Thyroid gland (tissue), 4 donors: ENCODE data around the gene OR2AT4. TPM values are rescaled to one million over a fixed set of nuclear protein-coding genes. Genes with fewer than 3 reads are reported as not detected.

Source experiments
- DNase-seq, 2 donors: peaks; one replicate each; pipeline ENCODE4 v3.0.0-alpha.2; 2019
- H3K27ac ChIP-seq, 3 donors: fragments of 200-600 bp; sonication (generic); 1 replicate in 2 of 3; 2 replicates in 1 of 3; pipeline ENCODE4 v1.5.1; 2016 to 2019; ENCODE audit warnings: mild to moderate bottlenecking in 1 of 3, moderate library complexity in 1 of 3
- H3K27me3 ChIP-seq: fragments of 200-600 bp; sonication (generic); one replicate; pipeline ENCODE4 v1.5.1; 2019
- H3K36me3 ChIP-seq, 2 donors: fragments of 200-600 bp; sonication (generic); one replicate each; pipeline ENCODE4 v1.5.1; 2016 to 2019
- H3K4me1 ChIP-seq, 2 donors: fragments of 200-600 bp; sonication (generic); one replicate each; pipeline ENCODE4 v1.5.1; 2017 to 2019
- H3K4me3 ChIP-seq, 3 donors: fragments of 200-600 bp; sonication (generic); replicated peaks in 1 of 3; 1 replicate in 2 of 3; 2 replicates in 1 of 3; pipeline ENCODE4 v1.5.1; 2016; ENCODE audit warnings: mild to moderate bottlenecking in 1 of 3
- H3K9me3 ChIP-seq: fragments of 200-600 bp; sonication (generic); one replicate; pipeline ENCODE4 v1.5.1; 2017
- POLR2A ChIP-seq, 2 donors: fragments of 450-650 bp; IDR thresholded peaks; one replicate each; pipeline ENCODE4 v1.6.1; 2017; ENCODE audit warnings: antibody characterized with exemption in 2 of 2, mild to moderate bottlenecking in 2 of 2, moderate library complexity in 1 of 2
- WGBS, 2 donors: methylation state at CpG; one replicate each; pipeline ENCODE4 v1.1.5; 2017; 5-methylcytosine and 5-hydroxymethylcytosine counted together
- intact Hi-C: fragments of 100-400 bp; cut with DNase I; formaldehyde crosslinking; loops from one replicate; pipeline ENCODE4 v1.15.1; 2023
- total RNA-seq, 4 donors: library from RNA; depleted of rRNA; stranded (reverse); fragments of >200 nt; gene quantifications; one replicate each; pipeline ENCODE4 v1.2.3, GENCODE V29; 2016
- TF ChIP-seq, protein P1 (sequence below), 6 experiments: fragments of 200-600 bp in 3 of 6; fragments of 450-650 bp in 3 of 6; sonication (generic) in 3 of 6; IDR thresholded peaks; one replicate each; pipeline ENCODE4 v1.5.1; 2016 to 2019; ENCODE audit warnings: antibody characterized with exemption in 6 of 6, mild to moderate bottlenecking in 2 of 6, inconsistent platforms in 1 of 6, moderate library complexity in 1 of 6

OR2AT4 gene
- total RNA-seq, 4 donors from 2014 or later, result not detected

DNA sequence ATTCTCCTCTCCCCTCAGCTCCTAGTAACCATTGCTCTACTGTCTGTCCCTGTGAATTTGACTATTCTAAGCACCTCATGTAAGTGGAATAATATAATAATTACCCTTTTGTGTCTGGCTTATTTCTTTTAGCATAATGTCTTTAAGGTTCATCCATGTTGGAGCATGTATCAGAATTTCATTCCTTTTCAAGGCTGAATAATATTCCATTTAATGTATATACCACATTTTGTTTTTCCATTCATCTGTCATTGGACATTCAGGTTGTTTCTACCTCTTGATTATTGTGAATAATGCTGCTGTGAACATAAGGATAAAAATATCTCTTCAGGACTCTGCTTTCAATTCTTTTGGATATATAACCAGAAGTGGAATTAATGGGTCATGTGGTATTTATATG, 28.1 kb downstream of the OR2AT4 start:
- H3K36me3 ChIP-seq, result no peaks in the 10 kb centered on the region
- no peak for DNase-seq
- no peaks in the 10 kb centered on the region for H3K4me1 ChIP-seq
- H3K4me3 ChIP-seq, result no peak overlapping the region
- TF ChIP-seq, protein P1, sequence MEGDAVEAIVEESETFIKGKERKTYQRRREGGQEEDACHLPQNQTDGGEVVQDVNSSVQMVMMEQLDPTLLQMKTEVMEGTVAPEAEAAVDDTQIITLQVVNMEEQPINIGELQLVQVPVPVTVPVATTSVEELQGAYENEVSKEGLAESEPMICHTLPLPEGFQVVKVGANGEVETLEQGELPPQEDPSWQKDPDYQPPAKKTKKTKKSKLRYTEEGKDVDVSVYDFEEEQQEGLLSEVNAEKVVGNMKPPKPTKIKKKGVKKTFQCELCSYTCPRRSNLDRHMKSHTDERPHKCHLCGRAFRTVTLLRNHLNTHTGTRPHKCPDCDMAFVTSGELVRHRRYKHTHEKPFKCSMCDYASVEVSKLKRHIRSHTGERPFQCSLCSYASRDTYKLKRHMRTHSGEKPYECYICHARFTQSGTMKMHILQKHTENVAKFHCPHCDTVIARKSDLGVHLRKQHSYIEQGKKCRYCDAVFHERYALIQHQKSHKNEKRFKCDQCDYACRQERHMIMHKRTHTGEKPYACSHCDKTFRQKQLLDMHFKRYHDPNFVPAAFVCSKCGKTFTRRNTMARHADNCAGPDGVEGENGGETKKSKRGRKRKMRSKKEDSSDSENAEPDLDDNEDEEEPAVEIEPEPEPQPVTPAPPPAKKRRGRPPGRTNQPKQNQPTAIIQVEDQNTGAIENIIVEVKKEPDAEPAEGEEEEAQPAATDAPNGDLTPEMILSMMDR (IDR thresholded peaks at IDR 0.05), result no peak
- TF ChIP-seq POLR2A (IDR thresholded peaks at IDR 0.05), result no peak
- no peaks in the 10 kb centered on the region for H3K9me3 ChIP-seq
- no peaks in the 10 kb centered on the region for H3K27me3 ChIP-seq
- H3K27ac ChIP-seq, result no peak overlapping the region
- intact Hi-C loops, result no loop called here

DNA sequence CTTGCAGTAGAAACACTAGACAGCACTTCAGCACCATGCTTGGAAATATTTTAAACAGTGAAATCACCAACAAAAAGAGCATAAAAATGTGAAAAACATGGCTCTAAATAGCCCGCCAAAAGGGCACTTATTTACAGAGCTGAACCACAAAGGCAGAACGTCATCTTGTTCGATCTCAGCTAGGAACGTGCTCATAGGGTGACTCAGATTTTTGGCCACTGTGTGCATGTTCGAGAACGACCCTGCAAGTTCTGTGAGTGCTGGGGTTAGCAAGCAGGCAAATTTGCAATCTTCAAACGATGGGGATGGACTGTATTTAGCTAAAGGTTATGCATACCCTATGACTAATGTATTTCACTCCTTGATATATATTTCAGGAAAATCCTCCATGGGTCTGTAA, 30.6 kb downstream of the OR2AT4 start:
- intact Hi-C loops, result no loop called here
- Histone ChIP-seq H3K4me1 (no peaks in the 10 kb centered on the region), H3K9me3 (no peaks in the 10 kb centered on the region), H3K27me3 (no peaks in the 10 kb centered on the region), H3K36me3 (no peaks in the 10 kb centered on the region), H3K27ac (no peak overlapping the region), H3K4me3 (no peak overlapping the region)
- TF ChIP-seq, protein P1 (IDR thresholded peaks at IDR 0.05), result no peak
- no peak for TF ChIP-seq POLR2A (IDR thresholded peaks at IDR 0.05)
- DNase-seq, result no peak
- WGBS, 2 donors, result 76 to 84% methylated on average over 7 of the region's 7 CpGs

DNA sequence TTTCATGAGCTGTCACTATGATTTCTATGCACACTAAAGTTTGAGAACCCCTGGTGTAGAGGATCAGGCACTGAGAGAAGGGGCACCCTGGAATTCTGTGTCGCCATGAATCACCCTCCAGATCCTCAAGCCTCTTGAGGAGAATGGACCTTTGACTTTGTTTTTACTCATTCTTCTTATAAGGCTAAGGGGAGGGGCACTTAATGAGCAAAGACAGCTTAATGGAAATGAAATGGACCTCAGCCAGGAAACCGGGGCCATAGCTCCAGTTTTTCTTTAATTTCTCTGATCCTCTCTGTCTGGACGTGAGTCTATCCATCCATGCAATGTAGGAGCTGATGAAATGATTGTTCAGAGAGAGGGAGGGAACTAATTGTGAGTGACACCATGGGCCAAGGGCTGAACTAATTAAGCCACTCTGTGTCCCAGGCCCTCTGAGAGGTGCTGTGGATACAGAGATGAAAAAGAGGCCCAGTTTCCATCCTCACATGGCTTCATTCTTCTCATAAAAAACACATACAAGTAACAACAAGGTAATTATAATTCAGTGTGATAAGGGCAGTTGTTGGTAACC, 32.8 kb downstream of the OR2AT4 start:
- Histone ChIP-seq H3K4me3 (no peak overlapping the region), H3K36me3 (no peaks in the 10 kb centered on the region), H3K4me1 (no peaks in the 10 kb centered on the region), H3K9me3 (no peaks in the 10 kb centered on the region), H3K27ac (no peak overlapping the region), H3K27me3 (no peaks in the 10 kb centered on the region)
- TF ChIP-seq, protein P1 (IDR thresholded peaks at IDR 0.05), result no peak
- TF ChIP-seq POLR2A (IDR thresholded peaks at IDR 0.05), result no peak
- DNase-seq, result no peak
- intact Hi-C loops, result no loop called here
- 19 to 28% methylated on average over 3 of the region's 3 CpGs for WGBS, 2 donors

DNA sequence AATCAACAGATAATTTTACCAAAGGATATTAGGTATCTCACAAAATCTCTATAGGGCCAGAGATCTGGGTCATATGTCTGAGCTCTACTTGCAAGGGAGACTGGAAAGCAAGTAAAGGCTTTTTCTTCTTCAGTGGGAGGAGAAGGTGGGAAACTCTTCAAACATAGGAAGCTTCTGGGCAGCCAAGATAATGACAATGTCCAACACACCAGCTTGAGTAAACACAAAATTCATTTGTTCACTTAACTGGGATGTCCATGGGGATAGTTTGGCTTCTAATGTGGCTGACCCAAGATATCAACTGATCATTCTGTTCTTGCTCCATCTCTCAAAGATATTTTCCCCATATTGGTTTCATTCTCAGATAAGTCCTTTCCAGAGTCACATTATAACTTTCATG, 37.4 kb downstream of the OR2AT4 start:
- Histone ChIP-seq H3K4me1 (no peaks in the 10 kb centered on the region), H3K27me3 (no peaks in the 10 kb centered on the region), H3K9me3 (no peaks in the 10 kb centered on the region), H3K27ac (no peak overlapping the region), H3K36me3 (no peaks in the 10 kb centered on the region), H3K4me3 (no peak overlapping the region)
- intact Hi-C loops, result no loop called here
- no peak for DNase-seq
- TF ChIP-seq, protein P1 (IDR thresholded peaks at IDR 0.05), result no peak
- TF ChIP-seq POLR2A (IDR thresholded peaks at IDR 0.05), result no peak

DNA sequence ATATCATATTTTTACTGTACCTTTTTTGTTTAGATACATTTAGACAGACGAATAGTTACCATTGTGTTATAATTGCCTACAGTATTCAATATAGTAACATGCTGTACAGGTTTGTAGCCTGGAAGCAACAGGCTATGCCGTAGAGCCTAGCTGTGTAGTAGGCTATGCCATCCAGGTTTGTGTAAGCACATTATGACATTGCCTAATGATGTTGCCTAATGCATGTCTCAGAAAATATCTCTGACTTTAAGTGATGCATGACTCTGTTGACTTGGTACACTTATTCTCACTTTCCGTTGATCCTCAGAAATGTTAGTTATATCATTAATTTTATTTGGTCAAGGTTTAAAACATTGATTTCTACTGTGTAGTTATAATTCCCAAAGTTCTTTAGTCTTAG, 39.9 kb downstream of the OR2AT4 start:
- Histone ChIP-seq H3K27me3 (no peaks in the 10 kb centered on the region), H3K27ac (no peak overlapping the region), H3K36me3 (no peaks in the 10 kb centered on the region), H3K9me3 (no peaks in the 10 kb centered on the region), H3K4me3 (no peak overlapping the region), H3K4me1 (no peaks in the 10 kb centered on the region)
- intact Hi-C loops, result no loop called here
- 83 to 85% methylated on average over 3 of the region's 3 CpGs for WGBS, 2 donors
- no peak for DNase-seq
- TF ChIP-seq POLR2A (IDR thresholded peaks at IDR 0.05), result no peak
- TF ChIP-seq, protein P1 (IDR thresholded peaks at IDR 0.05), result no peak
